Right renal cortex interstitium (tissue), 3 donors: ENCODE results near the gene MYLIP. TPM values are rescaled to one million over a fixed set of nuclear protein-coding genes. Genes with fewer than 3 reads are reported as not detected.
A peak's percentile ranks its signal among the peaks of the same experiment; 100 is the strongest.

Experiments used
- DNase-seq, 3 donors: peaks; one replicate each; pipeline ENCODE4 v3.0.0-alpha.2; 2013; ENCODE audit warnings: low read depth in 3 of 3, low spot score in 2 of 3
- polyA plus RNA-seq, 3 donors: library from polyadenylated mRNA; unstranded; fragments of 120-200 nt; gene quantifications; one replicate each; pipeline ENCODE4 v1.2.1, GENCODE V29; 2013; ENCODE audit not compliant: insufficient read length in 3 of 3

MYLIP gene
- polyA plus RNA-seq, 3 donors = 51.3 to 56.5 (median 52.1) TPM

- DNase-seq = no peak
Measured at GRCh38 chr6:16106991-16107787, 21.7 kb upstream of the MYLIP start.

- DNase-seq = no peak
Measured at GRCh38 chr6:16108419-16108818, 20.5 kb upstream of the MYLIP start.

GRCh38 chr6:16108921-16109658 lies 19.8 kb upstream of the MYLIP start:
- DNase-seq = no peak

- no peak for DNase-seq
Measured at GRCh38 chr6:16109659-16110305, 19.1 kb upstream of the MYLIP start.

- DNase-seq = no peak
Measured at GRCh38 chr6:16118825-16119224, 10.1 kb upstream of the MYLIP start.

GRCh38 chr6:16121339-16121738 lies 7.5 kb upstream of the MYLIP start:
- no peak for DNase-seq

- DNase-seq = no peak
Measured at GRCh38 chr6:16122197-16122596, 6.7 kb upstream of the MYLIP start.

- no peak for DNase-seq
Measured at GRCh38 chr6:16124198-16125180, 4.4 kb upstream of the MYLIP start.

- no peak for DNase-seq
Measured at GRCh38 chr6:16126056-16126455, 2.8 kb upstream of the MYLIP start.

GRCh38 chr6:16126861-16127260 lies 2.0 kb upstream of the MYLIP start:
- DNase-seq = no peak

GRCh38 chr6:16127471-16127870 lies 1.4 kb upstream of the MYLIP start:
- no peak for DNase-seq

- DNase-seq = no peak
Measured at GRCh38 chr6:16129623-16130401, 926 bp downstream of the MYLIP start.

- peak in 2 of 3 donors; percentile 39 to 44 for DNase-seq
Measured at GRCh38 chr6:16130437-16130891, 1.6 kb downstream of the MYLIP start.

- DNase-seq = peak; percentile 64 to 76 (median 70)
Measured at GRCh38 chr6:16130932-16131387, 2.1 kb downstream of the MYLIP start.

GRCh38 chr6:16132909-16133308 lies 4.0 kb downstream of the MYLIP start:
- DNase-seq = no peak

GRCh38 chr6:16134430-16134829 lies 5.5 kb downstream of the MYLIP start:
- no peak for DNase-seq

GRCh38 chr6:16135066-16135465 lies 6.2 kb downstream of the MYLIP start:
- no peak for DNase-seq

GRCh38 chr6:16136091-16136490 lies 7.2 kb downstream of the MYLIP start:
- DNase-seq = no peak
